ENCODE results near the gene KNCN. TPM values are rescaled to one million over a fixed set of nuclear protein-coding genes. Genes with fewer than 3 reads are reported as not detected.

KNCN gene
- total RNA-seq, 1 donor, result not detected

DNA sequence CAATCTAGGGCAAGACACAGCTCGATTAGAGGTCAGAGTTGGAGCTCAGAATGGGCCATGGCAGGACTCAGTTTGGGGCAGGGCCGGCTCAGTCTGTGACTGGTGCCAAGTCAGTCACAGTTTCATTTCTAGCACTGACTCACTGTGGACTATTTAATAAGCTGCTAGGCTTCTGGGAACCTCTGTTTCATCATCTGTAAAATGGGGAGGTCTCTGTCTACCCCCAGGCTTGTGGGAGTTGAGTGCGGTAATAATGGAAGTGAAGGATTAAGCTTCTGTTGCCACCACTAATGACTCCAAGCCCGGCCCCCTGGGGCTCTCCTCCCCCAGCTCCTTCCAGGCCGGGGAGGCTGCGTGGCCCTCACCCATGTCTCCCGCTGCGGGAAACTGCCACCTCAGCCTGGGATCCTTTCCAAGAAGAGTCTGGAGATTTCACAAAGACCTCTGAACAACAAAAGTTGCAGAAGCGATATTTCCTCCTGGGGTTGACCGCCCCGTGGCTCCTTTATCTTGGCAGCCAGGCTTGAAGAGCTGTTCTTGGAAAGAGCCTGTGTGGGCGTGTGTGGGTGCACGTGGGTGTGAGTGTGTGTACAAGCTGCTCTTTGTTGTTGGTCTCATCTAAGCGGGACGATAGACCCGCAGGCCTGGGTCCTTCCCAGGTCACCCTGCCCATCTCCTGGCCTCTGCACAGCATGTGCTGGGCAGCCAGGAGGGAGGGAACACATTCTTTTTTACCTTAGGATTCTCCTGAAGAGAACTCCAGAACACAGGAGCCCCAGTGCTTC lies 29.1 kb downstream of the KNCN start:
- H3K4me3 ChIP-seq (ENCODE audit: low read depth, low read length), result no peak overlapping the region
- no peak for TF ChIP-seq CTCF (IDR thresholded peaks at IDR 0.05; ENCODE audit: insufficient read depth, low read depth, low read length)
- DNase-seq (ENCODE audit: low read depth), result peak; percentile 61

- H3K4me3 ChIP-seq (ENCODE audit: low read depth, low read length), result no peak overlapping the region
- no peak for DNase-seq (ENCODE audit: low read depth)
- TF ChIP-seq CTCF (IDR thresholded peaks at IDR 0.05; ENCODE audit: insufficient read depth, low read depth, low read length), result no peak
These were observed 30.0 kb downstream of the KNCN start for GRCh38 chr1:46521414-46521813.

DNA sequence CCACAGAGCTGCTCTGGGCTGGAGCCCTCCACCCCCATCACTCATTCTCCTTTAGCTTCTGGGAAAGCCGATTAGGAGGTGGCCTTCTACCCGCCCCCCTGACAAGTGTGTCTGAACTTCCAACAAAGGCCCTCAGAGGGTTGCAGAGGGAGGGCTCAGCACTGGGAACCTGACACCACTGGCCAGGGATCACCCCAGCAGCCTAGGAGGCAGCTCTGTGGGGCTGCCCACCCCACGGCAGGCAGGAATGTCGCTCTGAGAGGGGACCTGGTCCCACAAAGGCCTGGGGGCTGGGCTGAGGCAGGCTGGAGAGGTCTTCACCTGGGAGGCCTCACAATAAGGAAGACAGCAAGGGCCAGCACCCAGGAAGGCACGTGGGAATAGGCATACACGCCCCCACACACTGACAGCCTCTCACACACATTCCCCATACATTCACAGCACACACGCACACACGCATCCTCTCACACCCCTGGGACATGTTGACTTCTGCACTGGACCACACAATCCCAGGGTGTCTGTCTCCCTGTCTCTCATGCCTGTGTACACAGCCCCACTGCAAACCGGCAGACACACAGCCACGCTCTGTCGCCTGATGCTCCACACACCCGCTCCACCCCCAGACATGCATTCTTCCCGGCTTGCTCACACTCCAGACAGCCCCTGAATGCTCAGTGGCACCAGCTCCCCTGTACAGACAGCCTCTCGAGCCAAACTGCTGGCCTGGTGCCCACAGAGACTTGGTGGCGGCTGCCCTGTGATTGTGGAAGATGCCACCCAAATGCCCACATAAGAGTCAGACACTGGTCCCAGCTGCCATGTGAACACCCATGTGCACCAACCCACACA lies 31.2 kb downstream of the KNCN start:
- DNase-seq (ENCODE audit: low read depth), result peak; percentile 48
- no peak for TF ChIP-seq CTCF (IDR thresholded peaks at IDR 0.05; ENCODE audit: insufficient read depth, low read depth, low read length)
- no peak overlapping the region for H3K4me3 ChIP-seq (ENCODE audit: low read depth, low read length)

DNA sequence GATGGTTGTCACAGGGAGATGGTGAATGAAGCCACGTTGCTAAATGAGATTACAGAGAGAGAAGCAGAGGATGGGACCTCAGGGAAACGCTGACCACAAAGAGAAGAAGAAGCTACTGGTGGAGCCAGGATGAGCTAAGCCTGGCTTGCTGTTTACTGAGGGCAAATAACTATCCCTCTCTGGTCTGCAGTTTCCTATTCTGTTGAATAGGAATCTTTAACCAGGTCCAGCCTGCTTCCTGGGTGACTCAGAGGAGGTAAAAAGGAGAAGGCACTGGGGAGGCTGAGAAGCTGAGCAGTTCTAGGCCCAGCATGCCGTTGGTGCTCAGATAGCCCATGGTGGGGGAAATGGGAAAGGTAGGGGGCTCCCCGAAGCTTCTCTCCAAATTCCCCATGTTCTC lies 32.2 kb downstream of the KNCN start:
- H3K4me3 ChIP-seq (ENCODE audit: low read depth, low read length), result no peak overlapping the region
- no peak for DNase-seq (ENCODE audit: low read depth)
- TF ChIP-seq CTCF (IDR thresholded peaks at IDR 0.05; ENCODE audit: insufficient read depth, low read depth, low read length), result no peak

- no peak overlapping the region for H3K4me3 ChIP-seq (ENCODE audit: low read depth, low read length)
- TF ChIP-seq CTCF (IDR thresholded peaks at IDR 0.05; ENCODE audit: insufficient read depth, low read depth, low read length), result no peak
- DNase-seq (ENCODE audit: low read depth), result no peak
These were observed 33.4 kb downstream of the KNCN start for GRCh38 chr1:46517932-46518498.

GRCh38 chr1:46517010-46517600 lies 34.3 kb downstream of the KNCN start:
- H3K4me3 ChIP-seq (ENCODE audit: low read depth, low read length), result no peak overlapping the region
- no peak for TF ChIP-seq CTCF (IDR thresholded peaks at IDR 0.05; ENCODE audit: insufficient read depth, low read depth, low read length)
- DNase-seq (ENCODE audit: low read depth), result no peak
